GM23248 (cell line): ENCODE results near the gene PLBD2. TPM values are rescaled to one million over a fixed set of nuclear protein-coding genes. Genes with fewer than 3 reads are reported as not detected.

Source experiments
- DNase-seq: peaks from one replicate; pipeline ENCODE4 v3.0.0-alpha.2; 2015
- H2AFZ ChIP-seq: fragments of 200-600 bp; sonication (generic); 2 replicates; pipeline ENCODE4 v1.6.1; 2016; ENCODE audit warnings: antibody characterized with exemption
- H3F3A ChIP-seq: fragments of 200-600 bp; sonication (generic); 2 replicates; pipeline ENCODE4 v1.6.1; 2016; ENCODE audit warnings: mild to moderate bottlenecking, antibody characterized with exemption, mixed run types; ENCODE audit not compliant: insufficient read depth
- H3K27ac ChIP-seq: fragments of 200-600 bp; sonication (generic); 2 replicates; pipeline ENCODE4 v1.5.1; 2016; ENCODE audit warnings: mild to moderate bottlenecking
- H3K27me3 ChIP-seq: fragments of 200-600 bp; sonication (generic); replicated peaks from 2 replicates; pipeline ENCODE4 v1.6.1; 2016; ENCODE audit warnings: mild to moderate bottlenecking; ENCODE audit not compliant: insufficient read depth
- H3K36me3 ChIP-seq: fragments of 200-600 bp; sonication (generic); 2 replicates; pipeline ENCODE4 v1.6.1; 2016; ENCODE audit warnings: low read depth, mild to moderate bottlenecking
- H3K4me1 ChIP-seq: fragments of 200-600 bp; sonication (generic); 2 replicates; pipeline ENCODE4 v1.6.1; 2016; ENCODE audit warnings: mild to moderate bottlenecking; ENCODE audit not compliant: insufficient read depth
- H3K4me2 ChIP-seq: fragments of 200-600 bp; sonication (generic); one replicate; pipeline ENCODE4 v1.6.1; 2016; ENCODE audit warnings: mild to moderate bottlenecking; ENCODE audit not compliant: unreplicated experiment
- H3K4me3 ChIP-seq: fragments of 200-600 bp; sonication (generic); 2 replicates; pipeline ENCODE4 v1.5.1; 2016; ENCODE audit warnings: mild to moderate bottlenecking
- H3K79me2 ChIP-seq: fragments of 200-600 bp; sonication (generic); 2 replicates; pipeline ENCODE4 v1.6.1; 2016; ENCODE audit warnings: mild to moderate bottlenecking; ENCODE audit not compliant: insufficient read depth
- H3K9ac ChIP-seq: fragments of 200-600 bp; sonication (generic); 2 replicates; pipeline ENCODE4 v1.6.1; 2016; ENCODE audit warnings: mild to moderate bottlenecking
- H3K9me2 ChIP-seq: fragments of 200-600 bp; sonication (generic); 2 replicates; pipeline ENCODE4 v1.6.1; 2016; ENCODE audit warnings: mixed run types, mild to moderate bottlenecking, moderate library complexity; ENCODE audit not compliant: insufficient read depth
- H3K9me3 ChIP-seq: fragments of 200-600 bp; sonication (generic); one replicate; pipeline ENCODE4 v1.6.1; 2017; ENCODE audit warnings: low read depth
- H4K20me1 ChIP-seq: fragments of 200-600 bp; sonication (generic); 2 replicates; pipeline ENCODE4 v1.6.0; 2016; ENCODE audit not compliant: insufficient read depth
- EZH2 ChIP-seq: fragments of 200-600 bp; sonication (generic); IDR thresholded peaks from 2 replicates; pipeline ENCODE4 v1.6.1; 2018; ENCODE audit warnings: antibody characterized with exemption, mild to moderate bottlenecking; ENCODE audit not compliant: insufficient read depth, poor library complexity, severe bottlenecking
- EZH2phosphoT487 ChIP-seq: fragments of 200-600 bp; sonication (generic); IDR thresholded peaks from 2 replicates; pipeline ENCODE4 v1.6.1; 2018; ENCODE audit warnings: antibody characterized with exemption, moderate library complexity, mild to moderate bottlenecking, low read depth; ENCODE audit not compliant: insufficient read depth
- WGBS, 2 experiments: methylation state at CpG; one replicate each; pipeline ENCODE4 v1.1.6; 2015 to 2017; ENCODE audit warnings: low lambda C conversion rate in 2 of 2, low coverage in 1 of 2; ENCODE audit errors: missing lambda C conversion rate in 2 of 2; 5-methylcytosine and 5-hydroxymethylcytosine counted together
- in situ Hi-C: fragments of 300-500 bp; cut with MboI; formaldehyde crosslinking; loops from 2 replicates; pipeline ENCODE4 v1.15.0; 2020
- polyA plus RNA-seq: library from polyadenylated mRNA; unstranded; fragments of >200 nt; fragmentation: Nextera tagmentation; extraction: Ambion mirVana; gene quantifications from 2 replicates; pipeline ENCODE4 v1.2.1, GENCODE V29; 2016
- total RNA-seq: library from RNA; depleted of rRNA; stranded (reverse); fragments of >200 nt; shearing (Covaris generic); gene quantifications from 2 replicates; pipeline ENCODE4 v1.2.3, GENCODE V29; 2014

Gene PLBD2
- total and polyA plus RNA-seq, 2 experiments from 2014 or later, result 38.5 to 58.5 TPM

DNA sequence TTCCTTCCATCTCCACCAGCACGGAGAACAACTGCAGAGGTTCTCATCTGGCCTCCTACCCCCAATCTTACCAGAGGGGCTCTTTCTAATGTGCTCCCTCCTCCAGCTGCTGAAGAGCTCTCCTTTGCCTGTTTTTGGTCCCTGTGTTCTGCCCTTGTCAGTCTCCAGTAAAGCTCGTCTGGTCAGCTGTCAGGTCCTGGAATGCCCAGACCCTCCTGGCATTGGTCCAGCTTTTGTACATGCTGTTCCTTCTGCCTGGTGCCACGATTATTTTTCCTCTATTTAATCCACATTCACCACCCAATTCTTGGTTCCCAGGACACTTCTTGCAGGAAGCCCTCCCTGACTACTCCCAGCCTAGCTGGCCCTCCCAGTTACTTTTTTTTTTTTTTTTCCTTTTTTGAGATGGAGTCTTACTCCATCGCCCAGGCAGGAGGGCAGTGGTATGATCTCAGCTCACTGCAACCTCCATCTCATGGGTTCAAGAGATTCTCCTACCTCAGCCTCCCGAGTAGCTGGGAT is 30.0 kb upstream of the PLBD2 start:
- H4K20me1 ChIP-seq, result no peaks in the 10 kb centered on the region
- no peaks in the 10 kb centered on the region for H3K27me3 ChIP-seq
- no peak for TF ChIP-seq EZH2phosphoT487
- no peak for TF ChIP-seq EZH2
- H3K4me1 ChIP-seq, result peaks cover 4% of the 10 kb centered on the region; the same call in 1 of the 2 replicates
- H3K9me3 ChIP-seq, result no peaks in the 10 kb centered on the region
- H3K4me3 ChIP-seq, result no peak overlapping the region
- no peak for DNase-seq
- no peak overlapping the region for H2AFZ ChIP-seq
- H3K36me3 ChIP-seq, result no peaks in the 10 kb centered on the region
- H3K79me2 ChIP-seq, result no peaks in the 10 kb centered on the region
- WGBS, 2 experiments, result 84 to 86% methylated on average over 5 of the region's 5 CpGs
- no peaks in the 10 kb centered on the region for H3K9me2 ChIP-seq
- no peak overlapping the region for H3K4me2 ChIP-seq
- no peak overlapping the region for H3K27ac ChIP-seq
- H3F3A ChIP-seq, result 0 out of 2 replicates have a peak, but pooled peaks cover 14% of the 10 kb centered on the region
- no peak overlapping the region for H3K9ac ChIP-seq
- in situ Hi-C loops, result no loop called here

DNA sequence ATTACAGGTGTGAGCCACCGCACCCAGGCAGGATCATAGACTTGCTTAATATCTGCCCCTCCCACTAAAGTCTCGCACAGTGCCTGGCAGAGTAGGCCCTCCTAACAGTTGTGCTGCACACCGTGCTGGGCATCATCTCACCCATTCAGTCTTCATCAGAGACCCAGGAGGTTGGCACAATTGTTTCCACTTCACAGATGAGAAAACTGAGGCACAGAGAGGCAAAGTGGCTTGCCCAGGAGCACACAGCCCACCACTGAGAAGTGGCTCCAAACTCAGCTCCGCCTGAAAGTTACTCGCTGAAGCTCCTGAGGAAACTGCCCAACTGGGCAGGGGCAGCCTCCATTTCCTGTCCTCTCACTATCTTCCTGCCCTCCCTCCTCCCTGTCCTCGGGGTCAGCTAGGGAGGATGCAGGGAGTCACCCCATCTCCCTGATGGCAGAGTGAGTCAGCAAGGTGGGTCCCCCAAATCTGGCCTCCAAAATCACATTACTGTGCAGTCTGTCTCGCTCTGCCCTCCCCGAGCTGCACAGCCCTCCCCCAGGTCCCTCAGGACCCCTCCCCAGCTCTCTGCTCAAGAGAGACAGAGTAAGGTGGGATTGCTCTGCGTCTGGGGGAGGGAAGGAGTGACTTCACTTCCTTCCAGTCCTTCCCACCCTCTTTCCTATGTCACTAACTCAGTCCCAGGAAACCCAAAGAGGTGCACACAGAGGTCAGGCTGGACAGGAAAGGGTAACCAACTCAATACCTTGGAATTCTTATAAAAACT is 29.2 kb upstream of the PLBD2 start:
- WGBS, 2 experiments, result 97 to 98% methylated on average over 9 of the region's 9 CpGs
- Histone ChIP-seq H3K9me3 (no peaks in the 10 kb centered on the region), H3K9ac (no peak overlapping the region), H3K27me3 (no peaks in the 10 kb centered on the region), H3K9me2 (no peaks in the 10 kb centered on the region), H3K4me1 (peaks cover 4% of the 10 kb centered on the region; the same call in 1 of the 2 replicates), H3K4me2 (no peak overlapping the region), H4K20me1 (no peaks in the 10 kb centered on the region), H3K4me3 (no peak overlapping the region), H3K36me3 (no peaks in the 10 kb centered on the region), H3F3A (0 out of 2 replicates have a peak, but pooled peaks cover 14% of the 10 kb centered on the region), H3K79me2 (no peaks in the 10 kb centered on the region), H3K27ac (no peak overlapping the region), H2AFZ (no peak overlapping the region)
- no peak for DNase-seq
- TF ChIP-seq EZH2 (no peak), EZH2phosphoT487 (no peak)
- in situ Hi-C loops, result no loop called here

DNA sequence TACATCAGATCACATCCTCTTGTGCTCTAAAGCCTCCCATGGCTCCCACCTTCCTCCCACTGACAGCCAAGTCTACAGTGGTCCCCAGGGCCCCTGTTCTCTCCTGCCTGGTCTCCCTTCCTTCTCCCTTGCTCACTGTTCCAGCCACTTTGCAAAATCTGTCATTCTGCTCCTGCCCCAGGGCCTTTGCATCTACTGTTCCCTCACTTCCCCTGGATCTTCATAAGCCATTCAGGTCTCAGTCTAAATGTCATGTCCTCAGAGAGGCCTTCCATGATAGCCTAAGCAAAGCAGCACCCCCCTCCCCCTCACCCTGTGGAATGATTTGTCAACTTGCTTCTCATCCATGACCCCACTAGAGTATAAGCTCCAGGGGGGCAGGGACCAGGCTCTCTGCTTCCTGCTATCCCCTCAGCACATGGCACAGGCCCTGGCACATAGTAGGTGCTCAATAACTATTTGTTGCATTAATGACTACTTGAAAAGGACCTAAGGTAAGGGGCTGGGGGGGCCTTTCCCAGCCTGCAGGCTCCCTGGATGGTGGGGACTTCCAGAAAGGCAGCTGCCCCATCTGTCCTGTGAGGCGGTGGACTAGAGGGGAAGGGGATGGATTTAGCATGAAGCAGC is 28.5 kb upstream of the PLBD2 start:
- Histone ChIP-seq H3K4me2 (no peak overlapping the region), H3K9ac (no peak overlapping the region)
- 100% methylated on average over 1 of the region's 1 CpG for WGBS, 2 experiments

DNA sequence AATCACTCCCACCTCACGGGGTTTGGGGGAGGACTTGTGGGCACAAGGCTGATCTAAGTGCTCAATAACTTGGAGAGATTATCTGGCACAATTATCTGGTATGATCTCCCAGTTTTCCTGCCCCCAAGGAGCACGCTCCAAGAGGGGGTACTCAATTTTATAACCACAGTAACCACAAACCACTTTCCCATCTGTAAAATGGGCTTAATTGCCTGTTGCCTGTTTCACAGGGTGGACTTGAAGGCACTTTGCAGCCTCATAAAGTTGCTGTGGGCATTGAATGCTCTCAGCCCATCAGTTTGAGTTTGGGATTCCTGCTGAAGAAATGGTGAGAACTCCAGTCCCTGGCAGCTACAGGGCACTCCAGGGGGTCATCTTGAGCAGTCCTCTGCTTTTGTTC is 27.9 kb upstream of the PLBD2 start:
- Histone ChIP-seq H3K4me3 (no peak overlapping the region), H3K27me3 (no peaks in the 10 kb centered on the region), H3K36me3 (no peaks in the 10 kb centered on the region), H4K20me1 (no peaks in the 10 kb centered on the region), H3F3A (0 out of 2 replicates have a peak, but pooled peaks cover 14% of the 10 kb centered on the region), H3K9me2 (no peaks in the 10 kb centered on the region), H3K27ac (no peak overlapping the region), H3K79me2 (no peaks in the 10 kb centered on the region), H2AFZ (no peak overlapping the region), H3K9me3 (no peaks in the 10 kb centered on the region), H3K4me2 (no peak overlapping the region), H3K4me1 (peaks cover 4% of the 10 kb centered on the region; the same call in 1 of the 2 replicates), H3K9ac (no peak overlapping the region)
- no peak for DNase-seq
- WGBS, 2 experiments, result 95 to 96% methylated on average over 2 of the region's 2 CpGs
- TF ChIP-seq EZH2phosphoT487, result no peak
- no peak for TF ChIP-seq EZH2
- in situ Hi-C loops, result no loop called here

More for the DNA sequence above, 28.5 kb upstream of the PLBD2 start:
- Histone ChIP-seq H3K4me1 (peaks cover 4% of the 10 kb centered on the region; the same call in 1 of the 2 replicates), H2AFZ (no peak overlapping the region), H3K27ac (no peak overlapping the region), H3K4me3 (no peak overlapping the region), H3K36me3 (no peaks in the 10 kb centered on the region), H3K79me2 (no peaks in the 10 kb centered on the region), H3K9me3 (no peaks in the 10 kb centered on the region), H3F3A (0 out of 2 replicates have a peak, but pooled peaks cover 14% of the 10 kb centered on the region), H3K9me2 (no peaks in the 10 kb centered on the region), H3K27me3 (no peaks in the 10 kb centered on the region), H4K20me1 (no peaks in the 10 kb centered on the region)
- in situ Hi-C loops, result no loop called here
- TF ChIP-seq EZH2phosphoT487, result no peak
- no peak for TF ChIP-seq EZH2
- DNase-seq, result no peak
